Breast epithelium (tissue), 4 donors: ENCODE data around the gene KCNG4. TPM values are rescaled to one million over a fixed set of nuclear protein-coding genes. Genes with fewer than 3 reads are reported as not detected.

Experiments used
- DNase-seq, 2 donors: peaks; one replicate each; pipeline ENCODE4 v3.0.0-alpha.2; 2019; ENCODE audit warnings: low spot score in 2 of 2
- H3K27ac ChIP-seq, 2 donors: fragments of 200-600 bp; sonication (generic) in 1 of 2; one replicate each; pipeline ENCODE4 v1.5.1; 2016 to 2019; ENCODE audit warnings: mild to moderate bottlenecking in 1 of 2
- H3K27me3 ChIP-seq, 2 donors: fragments of 200-600 bp; sonication (generic) in 1 of 2; one replicate each; pipeline versions ENCODE4 v1.5.1 to v1.6.0; 2017 to 2019; ENCODE audit warnings: control low read depth in 1 of 2, mild to moderate bottlenecking in 1 of 2
- H3K36me3 ChIP-seq: fragments of 200-600 bp; one replicate; pipeline ENCODE4 v1.5.1; 2019
- H3K4me1 ChIP-seq, 2 donors: fragments of 200-600 bp; sonication (generic); one replicate each; pipeline ENCODE4 v1.5.1; 2016 to 2019; ENCODE audit warnings: control low read depth in 1 of 2
- H3K4me3 ChIP-seq, 3 donors: fragments of 200-600 bp; sonication (generic); 1 replicate in 2 of 3; 2 replicates in 1 of 3; pipeline ENCODE4 v1.5.1; 2016 to 2019; ENCODE audit warnings: mild to moderate bottlenecking in 3 of 3, moderate library complexity in 2 of 3
- H3K9me3 ChIP-seq, 2 donors: fragments of 200-600 bp; sonication (generic) in 1 of 2; one replicate each; pipeline ENCODE4 v1.5.1; 2016 to 2019; ENCODE audit warnings: control low read depth in 1 of 2
- CTCF ChIP-seq, 3 donors: fragments of 450-650 bp; IDR thresholded peaks; one replicate each; pipeline ENCODE4 v1.5.1; 2016 to 2017; ENCODE audit warnings: antibody characterized with exemption in 3 of 3, mild to moderate bottlenecking in 3 of 3, moderate library complexity in 3 of 3
- POLR2A ChIP-seq: fragments of 450-650 bp; IDR thresholded peaks from one replicate; pipeline ENCODE4 v1.6.1; 2016; ENCODE audit warnings: antibody characterized with exemption, mild to moderate bottlenecking, moderate library complexity
- POLR2AphosphoS5 ChIP-seq, 3 donors: sonication (generic); formaldehyde crosslinking; IDR thresholded peaks; one replicate each; pipeline ENCODE4 v1.6.1; 2017; ENCODE audit warnings: antibody characterized with exemption in 3 of 3
- intact Hi-C: fragments of 100-400 bp; cut with DNase I; formaldehyde crosslinking; loops from one replicate; pipeline ENCODE4 v1.15.1; 2023; ENCODE audit warnings: low total_unique reads
- total RNA-seq, 3 donors: library from RNA; depleted of rRNA; stranded (reverse); fragments of >200 nt; gene quantifications; one replicate each; pipeline ENCODE4 v1.1.0, GENCODE V29; 2016

Gene KCNG4
- total RNA-seq, 3 donors from 2014 or later, result not detected

DNA sequence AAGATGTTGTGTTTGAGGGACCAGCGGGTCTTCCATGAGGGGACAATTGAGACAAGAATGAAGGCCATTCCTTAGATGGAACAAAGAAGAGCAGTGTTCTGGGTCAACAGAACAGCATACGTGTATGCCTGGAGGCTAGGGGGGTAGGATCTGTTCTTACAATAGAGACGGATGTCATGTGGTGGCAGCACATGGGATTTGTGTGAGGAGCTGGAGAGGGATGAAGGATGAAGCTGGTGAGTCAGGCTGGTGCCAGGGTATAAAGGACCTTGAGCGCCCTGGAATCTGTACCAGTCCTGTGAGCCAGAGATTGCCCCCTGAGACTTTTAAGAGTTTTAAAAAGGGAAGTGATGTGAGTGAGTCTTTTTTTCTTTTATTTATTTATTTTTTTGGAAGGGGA is 32.1 kb upstream of the KCNG4 start:
- Histone ChIP-seq H3K9me3 (no peaks in the 10 kb centered on the region), H3K36me3 (no peaks in the 10 kb centered on the region), H3K27me3 (no peaks in the 10 kb centered on the region), H3K4me1 (no peaks in the 10 kb centered on the region), H3K4me3 (no peak overlapping the region), H3K27ac (no peak overlapping the region)
- TF ChIP-seq POLR2AphosphoS5 (IDR thresholded peaks at IDR 0.05) (no peak), POLR2A (no peak), CTCF (IDR thresholded peaks at IDR 0.05) (no peak)
- intact Hi-C loops, result loop anchor here (10.0 kb wide), 1 partner anchor 213 kb away; no protein-coding TSS in a partner anchor
- DNase-seq, result no peak

- Histone ChIP-seq H3K4me3 (no peak overlapping the region), H3K9me3 (no peaks in the 10 kb centered on the region), H3K27me3 (no peaks in the 10 kb centered on the region), H3K27ac (no peak overlapping the region), H3K4me1 (no peaks in the 10 kb centered on the region), H3K36me3 (no peaks in the 10 kb centered on the region)
- no peak for DNase-seq
- intact Hi-C loops, result loop anchor here (10.0 kb wide), 1 partner anchor 214 kb away; no protein-coding TSS in a partner anchor
- TF ChIP-seq POLR2AphosphoS5 (IDR thresholded peaks at IDR 0.05) (no peak), POLR2A (no peak), CTCF (IDR thresholded peaks at IDR 0.05) (no peak)
Observed at GRCh38 chr16:84271037-84271436, 31.2 kb upstream of the KCNG4 start.

GRCh38 chr16:84270531-84270930 is 30.7 kb upstream of the KCNG4 start:
- Histone ChIP-seq H3K4me3 (no peak overlapping the region), H3K36me3 (no peaks in the 10 kb centered on the region), H3K4me1 (no peaks in the 10 kb centered on the region), H3K27ac (no peak overlapping the region), H3K27me3 (no peaks in the 10 kb centered on the region), H3K9me3 (no peaks in the 10 kb centered on the region)
- DNase-seq, result no peak
- intact Hi-C loops, result loop anchor here (10.0 kb wide), 1 partner anchor 214 kb away; no protein-coding TSS in a partner anchor
- TF ChIP-seq POLR2AphosphoS5 (IDR thresholded peaks at IDR 0.05), result no peak
- no peak for TF ChIP-seq CTCF (IDR thresholded peaks at IDR 0.05)
- no peak for TF ChIP-seq POLR2A

DNA sequence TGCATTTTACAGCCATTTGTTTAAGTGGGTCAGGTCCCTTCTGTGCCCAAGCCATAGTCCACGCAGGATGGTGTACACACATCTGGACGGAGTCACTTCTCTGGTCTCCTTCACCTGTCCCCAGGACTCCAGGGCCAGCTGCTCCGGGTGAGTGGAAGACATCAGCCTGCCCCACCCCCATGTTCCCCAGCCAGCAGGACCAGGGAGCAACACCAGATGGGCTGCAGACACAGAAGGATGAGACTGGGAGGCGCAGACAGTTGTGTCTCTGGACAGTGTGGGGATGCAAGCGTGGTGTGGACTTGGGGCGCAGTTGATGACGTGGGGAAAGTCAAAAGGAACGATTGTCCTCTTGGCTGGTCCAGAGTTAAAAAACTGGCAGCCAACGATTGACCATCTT is 30.3 kb upstream of the KCNG4 start:
- H3K4me3 ChIP-seq, result no peak overlapping the region
- no peak overlapping the region for H3K27ac ChIP-seq
- no peaks in the 10 kb centered on the region for H3K36me3 ChIP-seq
- no peaks in the 10 kb centered on the region for H3K4me1 ChIP-seq
- TF ChIP-seq CTCF (IDR thresholded peaks at IDR 0.05) (no peak), POLR2AphosphoS5 (IDR thresholded peaks at IDR 0.05) (no peak), POLR2A (no peak)
- intact Hi-C loops, result loop anchor here (10.0 kb wide), 1 partner anchor 215 kb away; no protein-coding TSS in a partner anchor
- DNase-seq, result no peak
- no peaks in the 10 kb centered on the region for H3K9me3 ChIP-seq
- H3K27me3 ChIP-seq, result no peaks in the 10 kb centered on the region

DNA sequence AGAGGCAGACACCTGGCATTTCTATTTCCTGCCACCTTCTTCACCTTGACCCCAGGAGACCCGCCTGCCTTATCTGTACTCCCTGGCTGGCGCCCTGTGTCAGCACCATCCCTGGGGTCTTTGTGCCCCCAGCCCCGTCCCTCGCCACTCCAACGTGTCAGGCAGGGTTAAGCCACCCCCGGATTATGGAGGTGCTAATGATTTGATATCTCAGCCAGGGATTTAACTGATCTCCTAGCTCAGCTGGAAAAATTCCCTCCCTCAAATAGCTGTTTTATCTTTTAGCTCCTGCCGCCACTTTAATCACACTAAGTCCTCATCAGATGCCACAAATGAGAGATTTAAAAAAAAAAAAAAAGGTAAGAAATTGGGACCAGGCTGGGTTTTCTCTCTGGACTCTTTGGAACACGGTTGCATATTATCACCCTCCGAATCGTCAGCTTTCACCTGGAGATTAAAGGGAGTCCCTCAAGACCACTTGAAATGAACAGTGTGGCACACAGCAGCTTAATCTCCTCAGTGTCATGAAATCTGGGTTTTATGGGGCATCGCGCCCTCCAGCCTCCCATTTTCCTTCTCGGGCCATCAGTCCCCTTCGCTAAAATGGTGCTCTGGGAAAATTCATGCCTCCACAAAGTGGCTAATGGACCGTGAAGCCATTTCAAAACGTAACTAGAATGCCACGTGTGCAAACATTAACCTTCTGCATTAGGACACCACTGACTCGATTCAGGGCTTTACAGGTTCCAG is 28.7 kb upstream of the KCNG4 start:
- H3K27me3 ChIP-seq, result no peaks in the 10 kb centered on the region
- intact Hi-C loops, result no loop called here
- no peak for DNase-seq
- H3K27ac ChIP-seq, result no peak overlapping the region
- no peak overlapping the region for H3K4me3 ChIP-seq
- H3K4me1 ChIP-seq, result no peaks in the 10 kb centered on the region
- TF ChIP-seq CTCF (IDR thresholded peaks at IDR 0.05) (no peak), POLR2A (no peak), POLR2AphosphoS5 (IDR thresholded peaks at IDR 0.05) (no peak)
- no peaks in the 10 kb centered on the region for H3K36me3 ChIP-seq
- H3K9me3 ChIP-seq, result no peaks in the 10 kb centered on the region
